ENCODE data around the gene DYSF.

- TF ChIP-seq CTCF (IDR thresholded peaks at IDR 0.05; ENCODE audit: low read length) = no peak
- no peak for TF ChIP-seq EZH2 (optimal IDR thresholded peaks at IDR 0.05; ENCODE audit: low read depth, low read length)
- TF ChIP-seq EZH2phosphoT487 (IDR thresholded peaks at IDR 0.05; ENCODE audit: low read length) = no peak
These were observed 54.1 kb downstream of the DYSF start for GRCh38 chr2:71507476-71507875.
